Neural progenitor cell (in vitro differentiated cells): ENCODE results near the gene TRPC5OS. TPM values are rescaled to one million over a fixed set of nuclear protein-coding genes. Genes with fewer than 3 reads are reported as not detected.

Experiments
- DNase-seq: peaks from one replicate; pipeline ENCODE4 v3.0.0-alpha.2; 2016; ENCODE audit warnings: low spot score
- H2AFZ ChIP-seq: fragments of 200-600 bp; sonication (generic); replicated peaks from 2 replicates; pipeline ENCODE4 v1.6.1; 2016; ENCODE audit warnings: antibody characterized with exemption
- H3F3A ChIP-seq: fragments of 200-600 bp; sonication (generic); 2 replicates; pipeline ENCODE4 v1.6.1; 2016; ENCODE audit warnings: antibody characterized with exemption, low read depth
- H3K27ac ChIP-seq: fragments of 200-600 bp; sonication (generic); 2 replicates; pipeline ENCODE4 v1.5.1; 2016; ENCODE audit warnings: mild to moderate bottlenecking
- H3K27me3 ChIP-seq: fragments of 200-600 bp; sonication (generic); 2 replicates; pipeline ENCODE4 v1.6.1; 2016; ENCODE audit warnings: mild to moderate bottlenecking, moderate library complexity
- H3K36me3 ChIP-seq: fragments of 200-600 bp; sonication (generic); 2 replicates; pipeline ENCODE4 v1.5.1; 2016
- H3K4me1 ChIP-seq: fragments of 200-600 bp; sonication (generic); 2 replicates; pipeline ENCODE4 v1.6.1; 2016; ENCODE audit warnings: mixed run types
- H3K4me2 ChIP-seq: fragments of 200-600 bp; sonication (generic); 2 replicates; pipeline ENCODE4 v1.6.1; 2016
- H3K4me3 ChIP-seq: fragments of 200-600 bp; sonication (generic); 2 replicates; pipeline ENCODE4 v1.5.1; 2016
- H3K79me2 ChIP-seq: fragments of 200-600 bp; sonication (generic); 2 replicates; pipeline ENCODE4 v1.6.1; 2016; ENCODE audit warnings: low read depth
- H3K9ac ChIP-seq: fragments of 200-600 bp; sonication (generic); 2 replicates; pipeline ENCODE4 v1.6.1; 2016
- H3K9me3 ChIP-seq: fragments of 200-600 bp; sonication (generic); 2 replicates; pipeline ENCODE4 v1.5.1; 2016; ENCODE audit warnings: low read depth
- H4K20me1 ChIP-seq: fragments of 200-600 bp; sonication (generic); 2 replicates; pipeline ENCODE4 v1.6.1; 2016; ENCODE audit warnings: low read depth
- H3K27ac Mint-ChIP-seq: 3 replicates; pipeline ENCODE4 v1.8.0; 2021; ENCODE audit warnings: mixed read lengths
- H3K27me3 Mint-ChIP-seq: 2 replicates; pipeline ENCODE4 v1.8.0; 2022; ENCODE audit warnings: low read depth, mild to moderate bottlenecking, inconsistent platforms, moderate library complexity, mixed read lengths; ENCODE audit not compliant: insufficient read depth
- H3K36me3 Mint-ChIP-seq: 3 replicates; pipeline ENCODE4 v1.8.0; 2021; ENCODE audit warnings: mixed read lengths
- H3K4me1 Mint-ChIP-seq: 3 replicates; pipeline ENCODE4 v1.8.0; 2021; ENCODE audit warnings: mixed read lengths
- H3K4me3 Mint-ChIP-seq: 3 replicates; pipeline ENCODE4 v1.8.0; 2021; ENCODE audit warnings: mild to moderate bottlenecking, moderate library complexity, mixed read lengths
- H3K9me3 Mint-ChIP-seq: 3 replicates; pipeline ENCODE4 v1.8.0; 2020; ENCODE audit warnings: mixed read lengths
- CTCF ChIP-seq: fragments of 200-600 bp; sonication (generic); IDR thresholded peaks from 2 replicates; pipeline ENCODE4 v1.5.1; 2017; ENCODE audit warnings: antibody characterized with exemption, mild to moderate bottlenecking
- EZH2 ChIP-seq: fragments of 200-600 bp; sonication (generic); IDR thresholded peaks from 2 replicates; pipeline ENCODE4 v1.6.1; 2017; ENCODE audit warnings: antibody characterized with exemption, mild to moderate bottlenecking, moderate library complexity
- EZH2phosphoT487 ChIP-seq: fragments of 200-600 bp; sonication (generic); IDR thresholded peaks from 2 replicates; pipeline ENCODE4 v1.6.1; 2017; ENCODE audit warnings: antibody characterized with exemption
- total RNA-seq: library from RNA; depleted of rRNA; stranded (reverse); fragments of >200 nt; gene quantifications from 2 replicates; pipeline ENCODE4 v1.2.3, GENCODE V29; 2015; ENCODE audit warnings: low replicate concordance

TRPC5OS gene
- total RNA-seq, 1 donor from 2014 or later, result not detected

- Mint-ChIP-seq H3K36me3 (no peaks in the 10 kb centered on the region), H3K4me3 (no peak overlapping the region), H3K4me1 (peaks cover 4% of the 10 kb centered on the region), H3K27ac (no peak overlapping the region), H3K9me3 (no peaks in the 10 kb centered on the region), H3K27me3 (peaks cover 2% of the 10 kb centered on the region)
- no peaks in the 10 kb centered on the region for H3K79me2 ChIP-seq
- no peak overlapping the region for H3K27ac ChIP-seq
- TF ChIP-seq EZH2phosphoT487 (no peak), CTCF (no peak), EZH2 (no peak)
- H3K27me3 ChIP-seq, result no peaks in the 10 kb centered on the region
- no peaks in the 10 kb centered on the region for H3K4me1 ChIP-seq
- H3K4me2 ChIP-seq, result no peak overlapping the region
- no peak for DNase-seq
- no peaks in the 10 kb centered on the region for H4K20me1 ChIP-seq
- H3K4me3 ChIP-seq, result no peak overlapping the region
- H3K36me3 ChIP-seq, result no peaks in the 10 kb centered on the region
- no peak overlapping the region for H2AFZ ChIP-seq
- H3K9me3 ChIP-seq, result no peaks in the 10 kb centered on the region
- no peak overlapping the region for H3K9ac ChIP-seq
- no peaks in the 10 kb centered on the region for H3F3A ChIP-seq
Observed at GRCh38 chrX:111831343-111831742, 44.6 kb upstream of the TRPC5OS start.

GRCh38 chrX:111837197-111837596 lies 38.8 kb upstream of the TRPC5OS start:
- Histone ChIP-seq H3K27ac (no peak overlapping the region), H3K36me3 (no peaks in the 10 kb centered on the region), H3F3A (no peaks in the 10 kb centered on the region), H3K4me1 (no peaks in the 10 kb centered on the region), H2AFZ (no peak overlapping the region), H4K20me1 (no peaks in the 10 kb centered on the region), H3K27me3 (no peaks in the 10 kb centered on the region), H3K9ac (no peak overlapping the region), H3K79me2 (no peaks in the 10 kb centered on the region), H3K9me3 (no peaks in the 10 kb centered on the region), H3K4me2 (no peak overlapping the region), H3K4me3 (no peak overlapping the region)
- Mint-ChIP-seq H3K4me3 (no peak overlapping the region), H3K27ac (peak overlapping the region; percentile 67), H3K4me1 (peaks cover 8% of the 10 kb centered on the region), H3K36me3 (no peaks in the 10 kb centered on the region), H3K9me3 (no peaks in the 10 kb centered on the region), H3K27me3 (no peaks in the 10 kb centered on the region)
- no peak for DNase-seq
- TF ChIP-seq EZH2, result no peak
- TF ChIP-seq CTCF, result no peak

- Histone ChIP-seq H3K36me3 (no peaks in the 10 kb centered on the region), H3K4me3 (no peak overlapping the region), H3K27me3 (no peaks in the 10 kb centered on the region), H3K9me3 (no peaks in the 10 kb centered on the region), H3K79me2 (no peaks in the 10 kb centered on the region), H3K9ac (no peak overlapping the region), H3K4me2 (no peak overlapping the region), H2AFZ (no peak overlapping the region), H3K27ac (no peak overlapping the region), H3F3A (no peaks in the 10 kb centered on the region), H4K20me1 (no peaks in the 10 kb centered on the region), H3K4me1 (no peaks in the 10 kb centered on the region)
- no peak overlapping the region for H3K27ac Mint-ChIP-seq
- no peak for DNase-seq
- no peak overlapping the region for H3K4me3 Mint-ChIP-seq
- H3K4me1 Mint-ChIP-seq, result no peaks in the 10 kb centered on the region
- H3K27me3 Mint-ChIP-seq, result no peaks in the 10 kb centered on the region
- TF ChIP-seq EZH2 (no peak), EZH2phosphoT487 (no peak), CTCF (no peak)
- H3K36me3 Mint-ChIP-seq, result no peaks in the 10 kb centered on the region
- H3K9me3 Mint-ChIP-seq, result no peaks in the 10 kb centered on the region
Observed at GRCh38 chrX:111847491-111848133, 28.4 kb upstream of the TRPC5OS start.
